Parathyroid adenoma (tissue), 2 donors: ENCODE measurements around the gene TEAD1.

Experiments
- H2AFZ ChIP-seq: fragments of 300-600 bp; sonication (generic); one replicate; pipeline ENCODE4 v1.7.0; 2017; ENCODE audit warnings: antibody characterized with exemption, mild to moderate bottlenecking
- H3K27ac ChIP-seq: fragments of 300-600 bp; sonication (generic); one replicate; pipeline ENCODE4 v1.7.0; 2017
- H3K27me3 ChIP-seq: fragments of 300-600 bp; sonication (generic); one replicate; pipeline ENCODE4 v1.7.0; 2017; ENCODE audit warnings: low read length; ENCODE audit not compliant: control insufficient read depth, insufficient read depth
- H3K36me3 ChIP-seq: fragments of 300-600 bp; sonication (generic); one replicate; pipeline ENCODE4 v1.7.0; 2017; ENCODE audit warnings: low read length; ENCODE audit not compliant: control insufficient read depth, insufficient read depth
- H3K4me1 ChIP-seq: fragments of 300-600 bp; sonication (generic); one replicate; pipeline ENCODE4 v1.7.0; 2017; ENCODE audit warnings: control low read depth
- H3K4me2 ChIP-seq: fragments of 300-600 bp; sonication (generic); one replicate; pipeline ENCODE4 v1.7.0; 2017; ENCODE audit warnings: low read length
- H3K4me3 ChIP-seq: fragments of 300-600 bp; sonication (generic); one replicate; pipeline ENCODE4 v1.7.0; 2017; ENCODE audit warnings: low read depth, low read length
- H3K79me2 ChIP-seq: fragments of 300-600 bp; sonication (generic); one replicate; pipeline ENCODE4 v1.7.0; 2017; ENCODE audit warnings: control low read depth
- H3K9ac ChIP-seq: fragments of 300-600 bp; sonication (generic); one replicate; pipeline ENCODE4 v1.7.0; 2017; ENCODE audit warnings: mild to moderate bottlenecking
- H3K9me3 ChIP-seq: fragments of 300-600 bp; sonication (generic); one replicate; pipeline ENCODE4 v1.7.0; 2017; ENCODE audit warnings: low read length; ENCODE audit not compliant: control insufficient read depth
- TF ChIP-seq, protein P1 (sequence below): fragments of 300-600 bp; sonication (generic); IDR thresholded peaks from one replicate; pipeline ENCODE4 v1.7.0; 2017; ENCODE audit warnings: antibody characterized with exemption, mild to moderate bottlenecking
- donor health status: primary hyperparathyroidism.

TEAD1 gene

DNA sequence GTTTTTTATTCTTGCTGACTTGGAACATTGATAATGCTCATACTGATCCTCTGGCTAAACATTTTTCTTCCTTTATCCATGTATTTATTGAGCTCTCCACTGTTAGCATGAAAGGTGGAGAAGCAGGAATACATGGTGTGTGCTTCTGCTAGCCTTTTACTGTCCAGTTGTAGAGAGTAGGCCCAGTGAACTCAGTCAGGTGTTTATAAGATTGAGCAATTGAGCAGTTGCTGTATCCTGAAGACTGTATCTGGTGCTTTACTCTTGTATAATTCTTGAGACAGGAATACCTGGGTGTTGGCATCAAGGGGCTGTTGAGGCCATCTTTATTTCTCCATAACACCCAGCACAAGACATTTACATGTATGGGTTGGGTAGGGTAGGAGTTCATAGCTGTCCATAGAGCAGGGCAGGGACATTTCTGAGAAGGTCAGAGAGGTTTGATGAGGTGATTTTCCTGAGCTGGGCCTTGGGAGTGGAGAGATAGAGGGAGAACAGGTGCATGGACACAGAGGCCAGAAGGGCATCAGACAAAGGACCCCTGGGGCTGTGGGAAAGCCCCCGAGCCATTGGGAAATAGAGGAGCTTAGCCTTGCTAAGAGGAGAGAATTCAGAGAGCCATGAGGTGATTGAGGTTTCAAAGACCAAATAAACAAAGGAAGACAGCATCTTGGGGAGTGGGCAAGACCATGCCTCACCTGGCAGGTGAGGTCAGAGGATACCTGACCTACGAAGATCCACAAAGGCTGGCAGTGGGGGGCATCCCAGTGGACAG lies 155.5 kb downstream of the TEAD1 start:
- Histone ChIP-seq H3K4me2 (no peak overlapping the region), H3K27me3 (no peaks in the 10 kb centered on the region), H3K79me2 (peaks cover 7% of the 10 kb centered on the region), H3K9me3 (no peaks in the 10 kb centered on the region), H3K4me1 (peaks cover 5% of the 10 kb centered on the region), H3K4me3 (no peak overlapping the region), H2AFZ (no peak overlapping the region), H3K27ac (no peak overlapping the region), H3K36me3 (no peaks in the 10 kb centered on the region), H3K9ac (no peak overlapping the region)
- TF ChIP-seq, protein P1, sequence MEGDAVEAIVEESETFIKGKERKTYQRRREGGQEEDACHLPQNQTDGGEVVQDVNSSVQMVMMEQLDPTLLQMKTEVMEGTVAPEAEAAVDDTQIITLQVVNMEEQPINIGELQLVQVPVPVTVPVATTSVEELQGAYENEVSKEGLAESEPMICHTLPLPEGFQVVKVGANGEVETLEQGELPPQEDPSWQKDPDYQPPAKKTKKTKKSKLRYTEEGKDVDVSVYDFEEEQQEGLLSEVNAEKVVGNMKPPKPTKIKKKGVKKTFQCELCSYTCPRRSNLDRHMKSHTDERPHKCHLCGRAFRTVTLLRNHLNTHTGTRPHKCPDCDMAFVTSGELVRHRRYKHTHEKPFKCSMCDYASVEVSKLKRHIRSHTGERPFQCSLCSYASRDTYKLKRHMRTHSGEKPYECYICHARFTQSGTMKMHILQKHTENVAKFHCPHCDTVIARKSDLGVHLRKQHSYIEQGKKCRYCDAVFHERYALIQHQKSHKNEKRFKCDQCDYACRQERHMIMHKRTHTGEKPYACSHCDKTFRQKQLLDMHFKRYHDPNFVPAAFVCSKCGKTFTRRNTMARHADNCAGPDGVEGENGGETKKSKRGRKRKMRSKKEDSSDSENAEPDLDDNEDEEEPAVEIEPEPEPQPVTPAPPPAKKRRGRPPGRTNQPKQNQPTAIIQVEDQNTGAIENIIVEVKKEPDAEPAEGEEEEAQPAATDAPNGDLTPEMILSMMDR, result no peak

DNA sequence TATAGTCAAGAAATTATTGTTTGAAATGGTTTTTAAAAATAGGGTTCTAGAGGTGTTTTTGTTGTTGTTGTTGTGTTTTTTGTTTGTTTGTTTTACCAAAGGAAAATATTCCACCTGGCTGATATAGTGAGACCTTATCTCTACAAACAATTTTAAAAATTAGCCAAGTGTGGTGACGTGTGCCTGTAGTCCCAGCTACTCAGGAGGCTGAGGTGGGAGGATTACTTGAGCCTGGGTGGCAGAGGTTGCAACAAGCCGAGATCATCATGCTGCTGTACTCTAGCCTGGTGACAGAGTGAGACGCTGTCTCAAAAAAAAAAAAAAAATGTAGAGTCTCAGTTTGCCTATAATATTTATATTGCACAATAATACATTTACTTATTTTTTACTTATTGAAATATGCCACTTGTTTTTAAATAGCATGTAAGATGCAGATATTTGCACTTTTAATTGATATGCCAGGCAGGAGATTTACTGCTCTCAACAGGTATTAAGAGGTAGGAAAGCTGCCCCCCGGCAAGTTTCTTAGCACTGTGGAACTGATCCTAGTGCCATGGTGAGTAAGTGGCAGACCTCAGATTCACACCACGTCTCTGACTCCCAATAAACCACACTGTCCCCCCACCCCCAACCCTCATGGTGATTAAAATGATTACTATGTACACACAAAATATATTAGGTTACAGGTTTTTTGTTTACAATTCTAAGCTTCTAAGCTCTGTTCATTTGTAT lies 157.4 kb downstream of the TEAD1 start:
- Histone ChIP-seq H3K9ac (no peak overlapping the region), H3K27ac (no peak overlapping the region)
- TF ChIP-seq, protein P1, result no peak

DNA sequence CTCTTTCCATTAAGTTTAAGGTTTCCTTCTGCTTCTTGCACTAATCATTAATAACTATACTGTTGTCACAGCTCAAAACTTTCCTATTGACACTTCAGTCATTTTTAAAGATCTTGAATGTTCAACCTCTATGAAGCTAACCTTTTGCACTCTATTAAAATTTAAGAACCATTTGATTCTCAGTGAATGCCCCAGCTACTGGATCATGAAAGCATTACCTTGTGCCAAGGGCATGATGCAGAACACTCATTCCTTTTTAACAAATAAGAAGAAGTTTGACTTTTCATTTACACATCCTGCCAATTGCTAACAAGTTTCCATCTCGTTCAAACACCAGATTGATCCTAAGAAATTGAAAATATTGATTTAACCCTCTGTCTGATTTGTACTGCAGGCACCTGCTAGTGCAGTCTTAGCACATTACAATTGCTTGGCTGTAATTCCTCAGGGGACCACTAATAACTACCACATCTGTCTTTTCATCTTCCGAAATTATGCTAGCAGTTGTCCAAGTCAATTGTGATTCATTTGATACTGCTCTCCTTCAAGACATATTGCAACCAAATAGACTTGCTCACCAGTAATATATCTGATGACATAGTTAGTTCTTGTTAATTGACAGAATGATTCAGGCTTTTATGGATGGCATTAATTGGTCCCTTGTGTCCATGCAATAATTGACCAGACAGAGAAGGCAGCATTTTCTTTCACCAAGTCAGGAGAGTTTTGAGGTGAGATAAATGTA lies 158.4 kb downstream of the TEAD1 start:
- H2AFZ ChIP-seq, result no peak overlapping the region
- H3K4me1 ChIP-seq, result peaks cover 2% of the 10 kb centered on the region

More for the DNA sequence above, 157.4 kb downstream of the TEAD1 start:
- Histone ChIP-seq H3K27me3 (no peaks in the 10 kb centered on the region), H3K4me2 (no peak overlapping the region), H3K4me3 (no peak overlapping the region), H3K36me3 (no peaks in the 10 kb centered on the region), H2AFZ (no peak overlapping the region), H3K4me1 (peaks cover 5% of the 10 kb centered on the region), H3K9me3 (no peaks in the 10 kb centered on the region), H3K79me2 (peaks cover 9% of the 10 kb centered on the region)

DNA sequence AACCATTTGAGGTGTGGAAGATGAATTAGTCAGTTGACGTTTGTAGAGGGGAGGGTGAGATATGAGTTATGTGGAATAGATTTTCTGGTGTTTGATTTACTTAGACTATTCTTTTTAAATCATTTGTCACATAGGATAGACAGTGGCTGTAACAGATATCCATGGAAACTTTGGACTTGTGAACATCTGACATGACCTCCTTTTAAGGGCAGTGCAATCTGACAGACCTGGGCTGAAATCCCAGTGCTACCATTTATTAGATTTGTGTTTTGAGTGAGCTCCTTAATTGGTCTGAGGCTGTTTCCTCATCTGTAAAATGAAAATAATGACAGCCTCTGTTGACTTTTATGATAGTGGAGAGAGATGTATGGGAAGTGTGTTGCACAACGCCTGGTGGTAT lies 159.9 kb downstream of the TEAD1 start:
- Histone ChIP-seq H3K9ac (no peak overlapping the region), H3K4me1 (no peaks in the 10 kb centered on the region), H3K36me3 (no peaks in the 10 kb centered on the region)

More for the DNA sequence above, 158.4 kb downstream of the TEAD1 start:
- H3K4me2 ChIP-seq, result no peak overlapping the region
- H3K79me2 ChIP-seq, result peaks cover 12% of the 10 kb centered on the region
- H3K36me3 ChIP-seq, result no peaks in the 10 kb centered on the region
- no peak overlapping the region for H3K4me3 ChIP-seq
- H3K27ac ChIP-seq, result no peak overlapping the region
- H3K9ac ChIP-seq, result no peak overlapping the region
- no peaks in the 10 kb centered on the region for H3K9me3 ChIP-seq
- no peaks in the 10 kb centered on the region for H3K27me3 ChIP-seq
- TF ChIP-seq, protein P1, result no peak

More for the DNA sequence above, 159.9 kb downstream of the TEAD1 start:
- Histone ChIP-seq H3K4me3 (no peak overlapping the region), H3K27ac (no peak overlapping the region), H3K27me3 (no peaks in the 10 kb centered on the region), H3K79me2 (peaks cover 15% of the 10 kb centered on the region), H2AFZ (no peak overlapping the region), H3K4me2 (no peak overlapping the region), H3K9me3 (no peaks in the 10 kb centered on the region)
- TF ChIP-seq, protein P1, result no peak
